H1 (cell line): ENCODE results near the gene PLCB1. TPM values are rescaled to one million over a fixed set of nuclear protein-coding genes. Genes with fewer than 3 reads are reported as not detected.

Experiments
- CTCF ChIA-PET: fragments of 300-600 bp; sonication (Branson Sonifier 250); formaldehyde crosslinking; loops from one replicate; lab custom pipeline; 2021; ENCODE audit not compliant: partially characterized antibody; lab: Charles Lee
- POLR2A ChIA-PET: fragments of 300-600 bp; sonication (Branson Sonifier 250); formaldehyde crosslinking; loops from one replicate; lab custom pipeline; 2021; ENCODE audit warnings: inconsistent platforms; ENCODE audit not compliant: partially characterized antibody; lab: Charles Lee
- DNase-seq, 2 experiments: peaks; one replicate each; pipeline versions ENCODE4 v3.0.0 to v3.0.0-alpha.2; 2010 to 2022; ENCODE audit warnings: low spot score in 2 of 2, low read depth in 1 of 2, mixed read lengths in 1 of 2
- FAIRE-seq: peaks from 2 replicates; lab custom pipeline; 2011; peaks lifted over from hg19 to GRCh38; lab: Jason Lieb, UNC
- H2AFZ ChIP-seq: 2 replicates; pipeline ENCODE4 v1.8.1; 2012; ENCODE audit warnings: low read length, inconsistent platforms
- H2AK5ac ChIP-seq: 2 replicates; pipeline ENCODE4 v1.6.1; 2013; ENCODE audit warnings: low read depth, low read length
- H2BK120ac ChIP-seq: replicated peaks from 2 replicates; pipeline ENCODE3; 2013; ENCODE audit warnings: low read depth, low read length, inconsistent platforms
- H2BK12ac ChIP-seq: 2 replicates; pipeline ENCODE4 v1.6.1; 2013; ENCODE audit warnings: low read depth, low read length
- H2BK15ac ChIP-seq: 2 replicates; pipeline ENCODE4 v1.6.1; 2013; ENCODE audit warnings: low read length
- H2BK20ac ChIP-seq: 2 replicates; pipeline ENCODE4 v1.6.1; 2013; ENCODE audit warnings: low read length
- H2BK5ac ChIP-seq: 2 replicates; pipeline ENCODE4 v1.6.1; 2013; ENCODE audit warnings: low read depth, low read length
- H3K14ac ChIP-seq: 2 replicates; pipeline ENCODE4 v1.6.1; 2013; ENCODE audit warnings: inconsistent platforms; ENCODE audit not compliant: insufficient read length
- H3K18ac ChIP-seq: 2 replicates; pipeline ENCODE4 v1.6.1; 2013; ENCODE audit warnings: low read length; ENCODE audit errors: extremely low read depth
- H3K23ac ChIP-seq: 2 replicates; pipeline ENCODE4 v1.6.1; 2013; ENCODE audit warnings: inconsistent platforms; ENCODE audit not compliant: insufficient read length
- H3K23me2 ChIP-seq: 2 replicates; pipeline ENCODE4 v1.6.1; 2013; ENCODE audit warnings: low read depth, low read length
- H3K27ac ChIP-seq: 2 replicates; pipeline ENCODE4 v1.6.1; 2011; ENCODE audit warnings: low read depth, low read length, inconsistent platforms
- H3K27me3 ChIP-seq, 4 experiments: replicated peaks in 1 of 4; 1 replicate in 1 of 4; 2 replicates in 3 of 4; pipeline versions ENCODE4 v1.6.1 to v1.8.1; 2011 to 2013; ENCODE audit warnings: low read length in 3 of 4, mild to moderate bottlenecking in 3 of 4, inconsistent platforms in 2 of 4, mixed read lengths in 2 of 4, moderate library complexity in 1 of 4; ENCODE audit not compliant: control insufficient read depth in 3 of 4, insufficient read depth in 3 of 4; ENCODE audit errors: extremely low read depth in 1 of 4
- H3K36me3 ChIP-seq, 4 experiments: 2 replicates each; pipeline versions ENCODE4 v1.6.1 to v1.8.1; 2011 to 2013; ENCODE audit warnings: mild to moderate bottlenecking in 4 of 4, low read length in 3 of 4, moderate library complexity in 2 of 4, control low read depth in 1 of 4, inconsistent platforms in 1 of 4; ENCODE audit not compliant: insufficient read depth in 4 of 4, control insufficient read depth in 2 of 4
- H3K4ac ChIP-seq: replicated peaks from 2 replicates; pipeline ENCODE3; 2013; ENCODE audit warnings: low read length, low read depth, mixed read lengths, inconsistent platforms; ENCODE audit not compliant: insufficient read length
- H3K4me1 ChIP-seq, 4 experiments: replicated peaks in 1 of 4; 1 replicate in 1 of 4; 2 replicates in 3 of 4; pipeline versions ENCODE4 v1.6.1 to v1.8.1; 2011 to 2013; ENCODE audit warnings: low read length in 3 of 4, inconsistent platforms in 2 of 4, mixed read lengths in 1 of 4; ENCODE audit not compliant: insufficient read depth in 4 of 4, control insufficient read depth in 3 of 4
- H3K4me2 ChIP-seq, 2 experiments: 2 replicates each; pipeline versions ENCODE4 v1.6.1 to v1.8.1; 2011 to 2013; ENCODE audit warnings: low read depth in 2 of 2, low read length in 2 of 2, control low read depth in 1 of 2, inconsistent platforms in 1 of 2, mild to moderate bottlenecking in 1 of 2; ENCODE audit not compliant: insufficient read depth in 1 of 2
- H3K4me3 ChIP-seq, 4 experiments: fragments of 200-600, 300-600 bp in 1 of 4; sonication (generic), shearing (Covaris generic), sonication (Bioruptor Twin) in 1 of 4; 2 replicates each; pipeline versions ENCODE4 v1.5.1 to v1.8.1; 2011 to 2016; ENCODE audit warnings: low read length in 4 of 4, low read depth in 3 of 4, control low read depth in 2 of 4, inconsistent platforms in 2 of 4, mild to moderate bottlenecking in 2 of 4, mixed read lengths in 1 of 4, moderate library complexity in 1 of 4; ENCODE audit not compliant: insufficient read depth in 2 of 4; ENCODE audit errors: extremely low read depth in 1 of 4
- H3K56ac ChIP-seq: replicated peaks from 2 replicates; pipeline ENCODE3; 2013; ENCODE audit warnings: low read depth, mild to moderate bottlenecking, mixed read lengths, low read length, inconsistent platforms; ENCODE audit not compliant: insufficient read length
- H3K79me1 ChIP-seq: 2 replicates; pipeline ENCODE4 v1.6.1; 2013; ENCODE audit warnings: low read depth, low read length, control low read depth
- H3K79me2 ChIP-seq, 2 experiments: 2 replicates each; pipeline versions ENCODE4 v1.6.1 to v1.8.1; 2012 to 2013; ENCODE audit warnings: low read length in 2 of 2, mild to moderate bottlenecking in 2 of 2, inconsistent platforms in 1 of 2; ENCODE audit not compliant: insufficient read depth in 2 of 2, control insufficient read depth in 1 of 2
- H3K9ac ChIP-seq, 4 experiments: replicated peaks in 1 of 4; 1 replicate in 1 of 4; 2 replicates in 3 of 4; pipeline versions ENCODE4 v1.6.1 to v1.8.1; 2011 to 2013; ENCODE audit warnings: low read depth in 3 of 4, low read length in 3 of 4, control low read depth in 2 of 4, mild to moderate bottlenecking in 2 of 4, moderate library complexity in 2 of 4, inconsistent platforms in 1 of 4; ENCODE audit errors: extremely low read depth in 1 of 4
- H3K9me3 ChIP-seq, 2 experiments: 2 replicates each; pipeline versions ENCODE4 v1.6.1 to v1.8.1; 2012 to 2013; ENCODE audit warnings: mild to moderate bottlenecking in 2 of 2, moderate library complexity in 2 of 2, control low read depth in 1 of 2, inconsistent platforms in 1 of 2, low read depth in 1 of 2, low read length in 1 of 2, mixed read lengths in 1 of 2; ENCODE audit not compliant: insufficient read depth in 2 of 2
- H4K20me1 ChIP-seq, 2 experiments: replicated peaks in 1 of 2; 2 replicates each; pipeline versions ENCODE3 to v1.8.1; 2011 to 2013; ENCODE audit warnings: inconsistent platforms in 2 of 2, low read length in 2 of 2, mild to moderate bottlenecking in 1 of 2; ENCODE audit not compliant: insufficient read depth in 2 of 2, control insufficient read depth in 1 of 2
- H4K5ac ChIP-seq: 2 replicates; pipeline ENCODE4 v1.6.1; 2013; ENCODE audit warnings: low read length, low read depth, mixed read lengths, inconsistent platforms; ENCODE audit not compliant: insufficient read length
- H4K8ac ChIP-seq: 2 replicates; pipeline ENCODE4 v1.8.0; 2013; ENCODE audit warnings: mild to moderate bottlenecking, moderate library complexity, low read length, inconsistent platforms; ENCODE audit not compliant: insufficient read depth; ENCODE audit errors: extremely low read depth
- H4K91ac ChIP-seq: replicated peaks from 2 replicates; pipeline ENCODE3; 2013; ENCODE audit warnings: low read length, mixed read lengths, inconsistent platforms; ENCODE audit not compliant: insufficient read length
- ASH2L ChIP-seq: fragments of 200-600, 300-600 bp; sonication (generic); IDR thresholded peaks from one replicate; pipeline ENCODE4 v1.7.1; 2017; ENCODE audit warnings: low read length
- CBX8 ChIP-seq: fragments of 300-800, 300-1000 bp; sonication (generic); IDR thresholded peaks from 2 replicates; pipeline ENCODE4 v1.7.1; 2016; ENCODE audit warnings: low read depth, low read length, borderline replicate concordance
- CHD2 ChIP-seq: IDR thresholded peaks from 2 replicates; pipeline ENCODE4 v1.6.1; 2012; ENCODE audit warnings: low read length, improper control_type of control experiment
- EGR1 ChIP-seq: IDR thresholded peaks from 2 replicates; pipeline ENCODE4 v1.6.1; 2011; ENCODE audit warnings: low read depth, low read length, borderline replicate concordance
- FOSL1 ChIP-seq: IDR thresholded peaks from 2 replicates; pipeline ENCODE4 v1.6.1; 2011; ENCODE audit warnings: mild to moderate bottlenecking, low read depth, low read length, moderate library complexity; ENCODE audit not compliant: insufficient read depth
- JUN ChIP-seq: IDR thresholded peaks from 2 replicates; pipeline ENCODE4 v1.6.1; 2011; ENCODE audit warnings: low read depth, mild to moderate bottlenecking, improper control_type of control experiment, low read length
- JUND ChIP-seq: IDR thresholded peaks from 2 replicates; pipeline ENCODE4 v1.6.1; 2011; ENCODE audit warnings: mild to moderate bottlenecking, improper control_type of control experiment, low read length
- KDM4A ChIP-seq: IDR thresholded peaks from one replicate; pipeline ENCODE4 v1.7.1; 2012; ENCODE audit warnings: low read depth, mild to moderate bottlenecking, moderate library complexity, low read length, inconsistent platforms; ENCODE audit not compliant: severe bottlenecking
- POLR2AphosphoS5 ChIP-seq: IDR thresholded peaks from 2 replicates; pipeline ENCODE4 v1.6.1; 2011; ENCODE audit warnings: low read depth, low read length
- RAD21 ChIP-seq, 2 experiments: IDR thresholded peaks in 1 of 2; conservative IDR thresholded peaks in 1 of 2; 2 replicates each; pipeline ENCODE4 v1.6.1; 2011; ENCODE audit warnings: low read depth in 2 of 2, low read length in 2 of 2, improper control_type of control experiment in 1 of 2, inconsistent platforms in 1 of 2, mild to moderate bottlenecking in 1 of 2, moderate library complexity in 1 of 2
- RNF2 ChIP-seq: fragments of 200-900, 300-1000 bp; sonication (generic); IDR thresholded peaks from 2 replicates; pipeline ENCODE4 v1.7.1; 2016; ENCODE audit warnings: borderline replicate concordance, low read depth, mild to moderate bottlenecking, antibody characterized with exemption, low read length; ENCODE audit not compliant: poor library complexity, severe bottlenecking; ENCODE audit errors: missing control alignments
- SIN3A ChIP-seq, 2 experiments: IDR thresholded peaks in 1 of 2; conservative IDR thresholded peaks in 1 of 2; 2 replicates each; pipeline ENCODE4 v1.6.1; 2011 to 2012; ENCODE audit warnings: low read length in 2 of 2, improper control_type of control experiment in 1 of 2, low read depth in 1 of 2, mild to moderate bottlenecking in 1 of 2
- SRF ChIP-seq: IDR thresholded peaks from 2 replicates; pipeline ENCODE4 v1.6.1; 2011; ENCODE audit warnings: mild to moderate bottlenecking, low read depth, low read length, moderate library complexity
- WGBS, 2 experiments: shearing (Covaris generic) in 1 of 2; methylation state at CpG; one replicate each; pipeline versions ENCODE4 v1.1.6 to v1.1.7; 2013 to 2015; ENCODE audit warnings: low lambda C conversion rate in 2 of 2, mixed read lengths in 2 of 2, inconsistent platforms in 1 of 2, low coverage in 1 of 2, missing lambda C conversion rate in 1 of 2; ENCODE audit not compliant: insufficient replicate concordance in 2 of 2, insufficient coverage in 1 of 2, insufficient read length in 1 of 2; ENCODE audit errors: extremely low coverage in 1 of 2, missing lambda C conversion rate in 1 of 2; 5-methylcytosine and 5-hydroxymethylcytosine counted together
- polyA plus RNA-seq, 7 experiments: library from polyadenylated mRNA; depleted of rRNA in 3 of 7; stranded (reverse) in 5 of 7; unstranded in 2 of 7; fragments of >200 nt in 5 of 7; fragments of 200-250 nt in 2 of 7; gene quantifications; 1 replicate in 5 of 7; 2 replicates in 1 of 7; 4 replicates in 1 of 7; pipeline versions ENCODE4 v1.2.1 to v1.2.3, GENCODE V29; 2011 to 2013; ENCODE audit warnings: missing spikeins in 2 of 7, mixed read lengths in 2 of 7
- total RNA-seq: library from RNA; stranded (reverse); fragmentation: NEBNext Ultra II Directional; extraction: Animal tissue kit (Norgen Biotek cat#: 25700); gene quantifications from 2 replicates; pipeline ENCODE4 v1.2.1, GENCODE V29; 2021

The PLCB1 gene
- total and polyA plus RNA-seq, 2 of the 8 experiments (the other 6 are each of a cell fraction or from before 2014, with no cell fraction given): 2.6 to 9.1 TPM

GRCh38 chr20:8454137-8454712, 322.2 kb downstream of the PLCB1 start:
- POLR2A ChIA-PET: no interaction called here
- TF ChIP-seq POLR2AphosphoS5 (no peak), JUN (no peak), EGR1 (no peak), CBX8 (no peak), FOSL1 (no peak), RAD21 (IDR thresholded peaks at IDR 0.05 in 1 of 2, conservative IDR thresholded peaks at IDR 0.05 in 1 of 2; ENCODE audit: low read depth in 2 of 2, low read length in 2 of 2) (peak; percentile 62 to 63), RNF2 (no peak), ASH2L (no peak), SRF (no peak), KDM4A (no peak), SIN3A (conservative IDR thresholded peaks at IDR 0.05 in 1 of 2, IDR thresholded peaks at IDR 0.05 in 1 of 2; ENCODE audit: low read depth in 1 of 2, low read length in 2 of 2) (no peak), CHD2 (no peak), JUND (peak; percentile 55; the same call in 1 of the 2 replicates)

More at GRCh38 chr20:8454137-8454712, 322.2 kb downstream of the PLCB1 start:
- Histone ChIP-seq H4K20me1 (no peaks in the 10 kb centered on the region), H3K27ac (no peak overlapping the region), H3K79me2 (no peaks in the 10 kb centered on the region), H2BK12ac (no peak overlapping the region), H2BK5ac (no peak overlapping the region), H2BK15ac (no peak overlapping the region), H3K36me3 (no peaks in the 10 kb centered on the region), H3K4me1 (no peaks in the 10 kb centered on the region), H3K18ac (no peak overlapping the region), H2BK20ac (no peak overlapping the region), H3K4me2 (no peak overlapping the region), H3K9me3 (no peaks in the 10 kb centered on the region), H2AK5ac (peak overlapping the region; percentile 84; the same call in 1 of the 2 replicates), H2AFZ (no peak overlapping the region), H3K79me1 (no peaks in the 10 kb centered on the region), H3K56ac (no peak overlapping the region), H3K14ac (no peak overlapping the region), H4K5ac (no peak overlapping the region), H3K4ac (no peak overlapping the region), H4K8ac (no peak overlapping the region), H2BK120ac (no peak overlapping the region), H3K23me2 (no peaks in the 10 kb centered on the region), H3K4me3 (no peak overlapping the region), H3K23ac (no peak overlapping the region), H3K27me3 (no peaks in the 10 kb centered on the region), H3K9ac (no peak overlapping the region), H4K91ac (no peak overlapping the region)
- FAIRE-seq (peak; percentile 52), DNase-seq (no peak)
- CTCF ChIA-PET: interaction anchor here (0.6 to 1.5 kb wide), 7 partner anchors 10 to 81 kb away, joined by 3 to 6 read pairs (median 3); no protein-coding TSS in a partner anchor
- WGBS, 2 experiments: 91% methylated on average over 6 of the region's 6 CpGs; no CpG with 5 or more reads in 1 of the 2 experiments
